GM21381 (cell line): ENCODE measurements around the gene PNP.
A peak's percentile ranks its signal among the peaks of the same experiment; 100 is the strongest.

ENCODE experiments used
- ATAC-seq: cut with Tn5 transposase; IDR thresholded peaks from one replicate; pipeline ENCODE4 v1.9.1; 2021; ENCODE audit warnings: mild to moderate bottlenecking, moderate library complexity; ENCODE audit not compliant: unreplicated experiment

PNP gene

GRCh38 chr14:20454516-20455354 is 14.5 kb upstream of the PNP start, which contains the start of the genes APEX1 and OSGEP:
APEX1 (plus strand) TSS chr14:20455226; CDS start chr14:20455646, 420 bp downstream.
OSGEP (minus strand) TSS chr14:20454812; CDS start chr14:20454683, 129 bp downstream.
- ATAC-seq, result peak; percentile 87

- peak; percentile 40 for ATAC-seq
Observed at GRCh38 chr14:20455355-20456300, 13.6 kb upstream of the PNP start.

GRCh38 chr14:20456971-20457370 is 12.2 kb upstream of the PNP start:
- ATAC-seq, result no peak

- ATAC-seq, result no peak
Observed at GRCh38 chr14:20458031-20458789, 11.0 kb upstream of the PNP start.

- ATAC-seq, result peak; percentile 14
Observed at GRCh38 chr14:20460458-20461224, 8.6 kb upstream of the PNP start.

- peak; percentile 91 for ATAC-seq
Observed at GRCh38 chr14:20461225-20462141, 7.7 kb upstream of the PNP start, which contains the start of gene PIP4P1. PIP4P1 (minus strand) TSS chr14:20461434; CDS start chr14:20461325, 109 bp downstream.

- ATAC-seq, result no peak
Observed at GRCh38 chr14:20468764-20469241, 403 bp upstream of the PNP start.

GRCh38 chr14:20469890-20470602 is 840 bp downstream of the PNP start:
- peak; percentile 38 for ATAC-seq

GRCh38 chr14:20470603-20470901 is 1.3 kb downstream of the PNP start:
- ATAC-seq, result no peak

- no peak for ATAC-seq
Observed at GRCh38 chr14:20472536-20473169, 3.4 kb downstream of the PNP start.

- no peak for ATAC-seq
Observed at GRCh38 chr14:20476776-20477175, 7.6 kb downstream of the PNP start.

- no peak for ATAC-seq
Observed at GRCh38 chr14:20477211-20477876, 8.1 kb downstream of the PNP start.

GRCh38 chr14:20478894-20479293 is 9.7 kb downstream of the PNP start:
- ATAC-seq, result no peak

- ATAC-seq, result no peak
Observed at GRCh38 chr14:20482382-20482781, 13.2 kb downstream of the PNP start.

GRCh38 chr14:20485900-20486299 is 16.7 kb downstream of the PNP start:
- ATAC-seq, result no peak

GRCh38 chr14:20486684-20487395 is 17.6 kb downstream of the PNP start:
- ATAC-seq, result no peak

- ATAC-seq, result no peak
Observed at GRCh38 chr14:20487396-20487725, 18.2 kb downstream of the PNP start.
